NCI-H2081 (cell line): ENCODE measurements around the gene SRCIN1.

Source experiments
- DNase-seq, 2 experiments: peaks; one replicate each; lab custom pipeline; 2025; lab: John Stamatoyannopoulos, UW

The SRCIN1 gene

DNA sequence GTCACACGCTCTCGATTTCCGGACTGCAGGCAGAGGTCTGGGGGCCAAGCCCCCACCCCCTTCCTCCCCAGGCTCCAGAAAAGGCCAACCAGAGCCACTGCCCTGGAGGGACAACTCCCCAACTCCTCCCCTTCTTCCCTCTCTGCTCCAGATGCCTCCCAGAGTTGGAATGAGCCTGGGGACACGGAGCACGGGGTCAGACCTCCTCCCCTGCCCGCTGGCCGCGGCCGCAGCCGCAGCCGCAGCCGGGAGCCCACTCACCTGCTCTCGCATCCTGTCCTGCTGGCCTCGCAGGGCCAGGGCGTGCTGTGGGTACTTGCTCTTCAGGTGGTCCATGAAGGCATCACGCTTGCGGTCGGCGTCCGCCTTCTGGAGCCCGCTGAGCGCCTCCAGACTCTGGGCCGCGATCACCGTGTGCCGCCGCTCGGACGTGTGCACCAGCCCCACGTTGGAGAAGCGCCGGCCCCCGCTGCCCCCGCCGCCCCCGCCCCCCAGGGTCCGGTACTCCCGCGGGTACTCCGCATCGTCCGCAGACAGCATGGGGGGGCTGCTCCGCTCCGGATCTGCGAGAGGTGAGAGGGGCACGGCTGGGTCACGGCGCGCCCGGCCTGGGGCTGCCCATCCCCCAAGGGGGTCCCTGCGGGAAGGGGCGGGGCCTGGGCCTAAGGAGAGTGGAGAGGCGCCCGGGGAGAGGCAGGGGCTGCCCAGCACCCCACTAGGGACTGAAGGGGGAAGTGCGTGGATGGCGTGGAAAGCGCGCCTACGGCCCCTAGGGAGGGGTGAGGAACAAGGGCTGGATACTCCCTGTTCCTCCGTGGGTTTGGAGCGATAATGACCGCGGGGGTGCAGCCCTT is 27.3 kb downstream of the SRCIN1 start:
- no peak for DNase-seq

DNA sequence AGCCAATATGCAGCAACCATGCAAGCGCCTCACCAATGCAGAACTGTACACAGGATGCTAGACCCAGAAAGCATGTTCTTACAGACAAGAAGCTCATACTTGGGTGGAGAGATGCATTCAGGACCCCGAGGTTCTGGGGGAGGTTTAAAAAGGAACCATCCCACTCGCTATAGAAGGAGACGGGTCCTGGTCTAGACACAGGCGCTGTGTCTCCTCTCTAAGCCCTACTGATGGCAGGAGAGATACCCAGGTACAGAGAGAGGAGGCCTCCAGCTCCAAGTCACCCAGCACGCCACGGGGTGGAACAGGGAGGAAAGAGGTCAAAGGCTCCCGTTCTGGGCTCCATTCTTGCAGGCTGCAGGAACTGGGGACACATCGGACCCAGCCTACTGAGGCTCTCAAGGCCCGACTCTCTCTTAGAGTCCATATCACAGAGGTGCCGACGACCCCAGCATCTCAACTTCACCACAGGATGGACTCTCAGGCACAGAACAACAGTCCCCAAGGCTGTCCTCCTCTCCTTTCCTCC is 28.0 kb downstream of the SRCIN1 start:
- no peak for DNase-seq

DNA sequence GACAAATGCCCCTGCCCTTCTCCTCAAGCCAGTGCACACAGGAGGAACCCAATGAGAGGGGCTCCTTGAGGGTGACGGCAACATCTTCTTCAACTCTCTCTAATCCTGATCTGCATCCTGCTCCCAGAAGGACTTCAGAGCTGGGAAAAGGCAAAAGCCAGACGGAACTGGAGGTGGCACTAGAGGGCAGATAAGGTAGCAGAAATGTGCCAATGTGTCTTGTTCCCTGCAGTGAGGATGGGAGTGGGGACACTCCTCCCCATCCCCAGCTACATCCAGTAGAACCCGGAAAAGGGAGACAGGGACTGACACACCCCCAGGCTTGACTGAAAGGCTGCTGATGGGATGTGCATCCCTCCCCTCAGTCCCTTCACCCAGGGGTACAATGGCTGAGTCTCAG is 28.5 kb downstream of the SRCIN1 start:
- DNase-seq = no peak

DNA sequence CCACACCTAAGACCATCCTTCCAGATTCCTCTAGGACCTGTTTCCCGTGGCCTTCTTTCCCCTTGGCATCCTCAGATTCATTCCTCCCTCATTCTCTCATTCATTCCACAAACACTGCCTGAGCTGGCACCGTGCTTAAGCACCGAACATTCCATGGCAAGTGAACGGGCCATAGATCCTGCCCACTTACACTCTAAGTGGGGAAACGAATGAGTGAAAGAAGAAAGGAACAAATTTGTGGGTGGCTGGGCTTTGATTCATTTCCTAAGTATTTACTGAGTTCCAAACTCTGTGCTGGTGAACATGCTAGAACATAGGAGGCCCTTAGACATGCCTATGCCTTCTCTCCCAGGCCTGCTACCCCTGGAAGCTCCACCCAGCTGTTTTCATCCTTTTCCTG is 30.0 kb downstream of the SRCIN1 start:
- DNase-seq = no peak

DNA sequence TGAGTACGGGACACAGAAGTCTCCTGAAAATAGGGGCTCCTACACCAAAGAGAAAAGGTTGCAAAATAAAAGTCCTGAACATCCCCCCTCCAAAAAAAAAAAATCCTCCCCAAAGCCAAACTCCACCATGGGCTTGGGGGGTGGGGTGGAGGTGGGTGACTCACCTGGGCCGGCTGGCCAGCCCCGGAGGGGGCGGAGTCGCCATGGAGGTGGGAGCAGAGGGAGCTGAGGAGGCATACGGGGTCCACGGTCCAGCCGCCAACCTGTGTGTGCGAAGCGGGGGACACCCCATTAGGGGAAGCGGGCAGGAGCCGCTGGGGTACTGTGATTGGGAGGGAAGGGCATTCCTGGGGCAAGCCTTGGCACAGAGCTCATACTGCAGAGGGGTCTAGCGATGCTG is 31.0 kb downstream of the SRCIN1 start:
- no peak for DNase-seq

DNA sequence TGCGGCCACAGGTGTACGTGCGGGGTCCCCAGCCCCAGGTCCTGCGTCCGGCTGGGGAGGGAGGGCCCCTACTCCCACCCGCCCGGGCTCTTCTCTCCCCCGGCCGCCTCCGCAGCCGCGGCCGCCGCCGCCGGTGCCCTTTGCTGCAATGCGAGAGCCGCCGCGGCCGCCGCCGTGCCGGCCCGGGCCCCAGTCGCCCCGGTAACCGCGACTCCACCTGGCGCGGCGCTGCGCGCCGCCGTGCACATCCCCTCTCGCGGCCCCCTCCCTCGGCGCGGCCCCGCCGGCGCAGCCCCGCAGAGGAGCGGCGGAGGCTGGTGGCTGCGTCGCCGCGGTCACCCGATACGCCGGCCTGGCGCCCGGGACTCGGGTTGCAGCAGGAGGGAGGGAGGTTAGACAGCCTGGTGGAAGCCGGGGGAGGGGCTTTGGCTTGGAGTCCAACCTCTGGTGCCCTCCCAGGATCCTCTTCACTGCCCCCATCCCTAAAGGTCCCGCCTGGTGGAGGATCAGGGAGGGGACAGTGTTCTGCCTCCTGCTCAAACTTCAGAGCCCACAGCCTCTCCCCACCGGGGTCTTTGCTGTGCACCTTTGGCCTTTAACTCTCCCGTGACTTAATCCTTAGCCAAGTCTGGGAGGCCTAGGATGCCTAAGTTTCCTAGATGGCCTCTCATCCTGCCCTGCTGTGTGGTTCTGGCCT is 32.9 kb downstream of the SRCIN1 start:
- DNase-seq = peak; percentile 72 to 81

DNA sequence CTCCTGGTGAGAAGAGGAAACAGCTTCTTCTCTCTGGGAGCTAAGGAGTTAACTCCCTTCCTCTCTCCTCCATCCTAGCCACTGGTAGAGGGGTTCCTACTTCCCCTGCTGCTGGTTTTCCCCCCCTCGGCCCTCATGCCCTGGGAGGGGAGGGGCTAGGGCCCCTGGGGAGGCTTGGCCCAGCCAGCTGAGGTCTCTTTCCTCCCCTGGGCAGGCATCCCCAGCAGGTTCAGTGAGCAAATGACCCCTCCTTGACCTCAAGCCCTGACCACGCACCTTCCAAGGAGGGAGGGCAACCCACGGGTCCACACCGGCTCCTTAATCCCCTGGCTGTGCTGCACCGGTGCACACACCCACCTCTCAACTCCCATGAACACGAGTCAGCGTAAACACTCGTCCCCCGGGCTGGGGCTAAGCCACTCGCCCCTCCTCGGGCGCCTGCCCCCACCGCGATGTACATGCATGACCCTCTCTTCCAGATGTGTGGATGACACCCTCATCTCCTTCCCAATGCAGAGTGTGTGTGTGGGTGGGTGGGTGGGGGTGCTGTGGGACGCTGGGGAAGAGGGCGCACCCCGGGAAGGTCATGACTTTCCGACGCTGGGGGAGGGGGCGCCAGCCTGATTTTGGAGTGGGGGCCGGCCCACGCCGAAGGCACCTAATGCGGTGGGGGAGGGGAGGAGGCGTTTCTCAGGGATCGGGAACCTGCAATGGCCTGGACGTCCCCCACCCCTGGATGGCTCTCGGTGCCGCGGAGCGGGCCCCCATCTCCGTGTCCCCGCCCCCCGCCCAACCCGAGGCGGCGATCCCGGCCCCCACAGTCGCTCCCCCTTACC is 33.7 kb downstream of the SRCIN1 start:
- peak in 1 of 2 experiments; percentile 33 for DNase-seq

DNA sequence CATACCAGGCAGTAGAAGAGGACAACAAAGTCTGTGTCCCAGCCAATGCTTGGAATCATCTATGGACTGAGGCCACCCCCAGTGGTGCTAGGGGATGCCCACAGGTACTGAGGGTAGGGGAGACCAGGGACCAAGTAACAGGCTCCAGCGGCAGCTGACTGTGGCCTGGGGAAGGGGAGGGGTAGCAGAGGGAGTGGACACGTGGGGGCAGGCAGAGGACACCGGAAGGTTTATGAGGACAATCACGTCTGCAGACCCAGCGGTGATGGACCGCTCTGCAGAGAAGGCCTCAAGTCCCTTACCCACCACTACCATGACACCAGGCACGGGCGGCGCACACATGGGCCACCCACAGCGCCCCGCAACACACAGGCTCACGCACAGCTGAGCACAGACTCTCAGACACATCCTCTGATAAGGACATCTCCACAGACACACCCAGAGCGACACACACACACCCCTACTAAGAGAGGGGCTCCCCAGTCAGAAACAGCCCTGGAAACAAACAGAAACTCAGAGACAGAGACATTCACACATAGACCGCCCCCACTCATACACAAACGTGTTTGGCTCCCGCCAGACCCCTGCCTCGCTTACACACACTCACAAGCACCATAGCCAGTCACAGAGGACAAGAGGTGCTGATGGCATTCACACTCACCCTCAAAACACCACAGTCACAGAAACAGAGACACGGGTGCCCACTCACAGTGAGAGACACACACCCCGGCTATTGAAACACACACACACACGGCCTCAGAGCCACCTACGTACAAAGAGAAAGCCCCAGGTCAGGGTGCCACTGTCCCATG is 35.8 kb downstream of the SRCIN1 start:
- no peak for DNase-seq

DNA sequence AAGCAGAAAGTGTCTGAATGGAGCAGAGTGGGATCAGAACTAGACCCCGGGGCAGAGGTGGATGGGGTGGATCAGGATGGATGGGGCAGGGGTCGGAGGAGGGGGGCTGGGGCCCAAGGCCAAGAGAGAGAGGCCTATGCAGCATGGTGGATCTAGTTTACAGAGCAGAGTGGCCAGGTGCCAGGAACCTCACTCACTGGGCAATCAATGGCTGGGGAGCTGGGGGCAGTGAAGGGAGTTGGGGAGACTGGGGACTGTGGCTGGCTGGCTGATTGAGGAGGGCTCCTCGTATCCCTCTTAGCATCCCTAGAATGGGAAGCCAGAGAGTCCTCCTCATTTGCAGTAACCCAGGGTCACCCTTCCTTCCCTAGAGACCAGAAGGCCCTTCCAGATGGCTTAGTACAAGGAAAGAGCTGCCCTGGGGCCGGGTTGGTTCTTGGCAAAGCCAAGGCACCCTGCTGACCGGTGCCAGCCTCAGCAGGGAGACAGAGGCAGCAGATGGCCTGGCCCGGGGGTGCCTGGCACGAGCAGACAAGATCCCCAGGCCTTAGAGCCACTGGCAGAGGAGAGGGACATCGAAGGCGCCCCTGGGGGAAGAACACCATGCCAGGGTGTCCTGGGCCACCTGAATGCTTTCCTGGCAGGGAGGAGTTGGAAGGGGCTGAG is 36.8 kb downstream of the SRCIN1 start:
- peak; percentile 80 to 92 for DNase-seq

DNA sequence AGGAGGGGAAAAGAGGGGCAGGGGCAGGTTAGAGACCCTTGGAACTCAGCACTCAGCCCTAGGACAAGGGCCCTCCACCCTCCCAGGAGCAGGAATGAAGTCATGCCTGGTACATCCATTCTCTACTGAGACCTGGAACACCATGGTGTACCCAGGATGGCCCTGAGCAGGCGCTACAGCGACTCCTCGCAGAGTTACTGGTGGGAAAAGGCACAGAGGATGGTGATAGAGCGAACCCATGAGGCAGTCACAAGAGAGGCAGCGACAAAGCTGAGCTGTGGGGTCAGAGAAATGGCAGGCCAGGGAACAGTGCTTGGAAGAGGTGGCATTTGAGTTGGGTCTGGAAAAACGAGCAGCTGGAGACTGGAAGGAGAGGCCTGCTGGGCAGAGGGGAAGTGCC is 37.5 kb downstream of the SRCIN1 start:
- DNase-seq = peak; percentile 30 to 47

DNA sequence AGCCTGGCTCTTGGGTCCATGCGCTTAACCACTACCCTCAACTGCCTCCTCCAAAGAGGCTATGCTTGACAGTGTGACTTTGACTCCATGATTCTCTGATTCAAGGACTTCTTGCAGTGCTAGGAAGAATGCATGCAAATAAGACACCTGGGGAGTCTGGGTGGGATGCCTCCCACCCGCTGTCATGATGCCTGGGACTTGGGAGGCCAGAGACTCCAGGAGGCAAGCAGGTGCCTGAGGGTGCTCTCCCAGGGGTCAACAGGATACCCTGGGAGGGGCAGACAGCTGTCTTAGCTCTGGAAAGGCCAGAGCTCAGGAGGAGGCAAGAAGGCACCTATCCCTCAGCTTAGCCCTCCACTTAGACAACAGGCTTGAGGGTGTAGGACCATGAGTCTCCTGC is 38.4 kb downstream of the SRCIN1 start:
- no peak for DNase-seq

DNA sequence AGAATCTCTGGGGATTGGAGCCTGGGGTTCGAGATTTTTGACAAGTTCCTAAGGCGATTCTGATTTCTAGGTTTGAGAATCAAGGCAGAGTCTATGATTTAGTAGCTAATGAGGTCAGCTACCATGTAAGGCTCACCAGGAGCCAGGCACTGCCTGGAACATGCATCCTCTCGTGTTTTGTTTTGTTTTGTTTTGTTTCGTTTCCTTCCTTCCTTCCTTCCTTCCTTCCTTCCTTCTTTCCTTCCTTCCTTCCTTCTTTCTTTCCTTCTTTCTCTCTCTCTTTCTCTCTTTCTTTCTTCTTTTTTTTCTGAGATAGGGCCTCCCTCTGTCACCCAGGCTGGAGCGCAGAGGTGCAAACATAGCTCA is 39.1 kb downstream of the SRCIN1 start:
- no peak for DNase-seq

DNA sequence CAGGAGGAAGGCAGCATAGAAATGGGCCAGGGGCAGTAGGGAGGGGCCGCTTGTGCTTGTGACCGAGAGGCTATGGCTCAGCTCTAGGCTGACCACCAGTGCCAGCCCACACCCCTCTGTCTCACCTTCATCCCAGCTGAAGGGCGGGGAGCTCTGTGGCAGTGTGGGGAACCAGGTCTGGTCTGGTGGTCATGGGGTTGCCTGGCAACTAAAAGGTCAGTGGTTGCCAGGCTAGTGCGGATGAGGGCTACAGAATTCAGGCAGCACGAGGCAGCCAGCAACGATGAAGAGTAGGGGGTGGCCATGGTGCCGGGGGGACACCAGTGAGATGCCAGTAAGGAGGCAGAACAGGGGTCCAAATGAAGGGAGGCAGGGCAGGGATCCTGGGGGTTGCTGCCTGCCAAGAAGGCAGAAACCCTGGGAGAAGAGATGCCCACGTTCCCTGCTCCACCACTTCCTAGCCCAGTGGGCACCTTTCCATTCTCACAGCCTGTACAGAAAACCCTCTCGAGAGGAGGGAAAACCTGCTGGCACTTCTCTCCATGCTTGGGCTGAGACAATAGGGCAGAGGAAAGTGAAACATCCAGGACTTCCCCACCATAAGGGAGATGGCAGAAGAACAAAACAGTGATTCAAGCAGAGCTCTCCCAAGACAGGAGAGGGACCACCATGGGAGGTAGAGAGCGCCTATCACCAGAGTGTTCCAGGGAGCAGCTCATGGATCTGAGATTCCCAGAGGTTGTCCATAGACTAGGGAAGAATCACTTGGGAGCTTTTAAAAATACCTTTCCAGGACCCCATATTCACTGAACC is 39.7 kb downstream of the SRCIN1 start:
- no peak for DNase-seq

DNA sequence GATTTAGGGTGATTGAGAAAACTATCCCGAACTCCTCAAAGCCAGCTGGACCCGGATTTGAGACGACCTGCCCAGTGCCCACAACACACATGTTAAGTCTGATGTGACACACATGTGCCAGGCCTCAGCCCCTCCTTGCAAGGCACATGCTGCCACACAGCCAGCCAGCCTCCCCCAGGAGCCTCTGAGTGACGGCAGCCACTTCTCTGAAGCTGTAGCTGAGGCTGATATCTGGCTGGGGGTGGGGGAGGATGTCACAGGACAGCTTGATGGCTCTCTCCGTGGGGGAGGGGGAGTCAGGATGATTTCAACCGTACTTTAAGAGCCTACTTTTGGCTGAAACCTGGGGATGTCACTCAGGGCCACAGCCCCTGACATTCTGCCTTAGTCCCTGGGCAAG is 40.9 kb downstream of the SRCIN1 start:
- no peak for DNase-seq

DNA sequence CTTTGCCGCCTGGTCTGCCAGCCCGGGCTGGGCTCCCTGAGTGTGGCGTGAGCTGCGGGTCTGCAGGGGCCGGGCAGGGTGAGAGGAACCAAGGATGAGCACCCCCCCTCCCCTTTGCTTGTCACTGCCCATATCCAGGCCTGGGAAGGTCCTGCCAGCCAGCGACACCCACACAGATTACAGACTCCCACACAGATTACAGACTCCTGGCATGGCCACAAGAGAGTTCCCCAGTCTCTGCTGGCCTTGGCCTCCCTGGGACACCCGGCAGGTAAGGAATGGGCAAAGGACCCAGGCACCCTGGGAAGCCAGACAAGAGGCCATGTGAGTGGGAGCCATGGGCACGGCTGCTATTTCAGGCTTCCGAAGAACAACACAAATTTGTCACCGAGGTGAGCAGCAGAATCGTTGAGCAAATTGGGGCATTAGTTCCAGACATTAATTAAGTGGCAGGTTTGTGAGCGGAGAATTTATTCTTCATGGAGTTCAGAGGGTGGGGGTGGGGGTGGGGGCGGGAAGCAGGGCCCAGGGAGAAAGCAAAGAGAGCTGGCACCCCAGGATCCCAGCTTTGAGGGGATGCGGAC is 41.4 kb downstream of the SRCIN1 start:
- peak in 1 of 2 experiments; percentile 27 for DNase-seq

DNA sequence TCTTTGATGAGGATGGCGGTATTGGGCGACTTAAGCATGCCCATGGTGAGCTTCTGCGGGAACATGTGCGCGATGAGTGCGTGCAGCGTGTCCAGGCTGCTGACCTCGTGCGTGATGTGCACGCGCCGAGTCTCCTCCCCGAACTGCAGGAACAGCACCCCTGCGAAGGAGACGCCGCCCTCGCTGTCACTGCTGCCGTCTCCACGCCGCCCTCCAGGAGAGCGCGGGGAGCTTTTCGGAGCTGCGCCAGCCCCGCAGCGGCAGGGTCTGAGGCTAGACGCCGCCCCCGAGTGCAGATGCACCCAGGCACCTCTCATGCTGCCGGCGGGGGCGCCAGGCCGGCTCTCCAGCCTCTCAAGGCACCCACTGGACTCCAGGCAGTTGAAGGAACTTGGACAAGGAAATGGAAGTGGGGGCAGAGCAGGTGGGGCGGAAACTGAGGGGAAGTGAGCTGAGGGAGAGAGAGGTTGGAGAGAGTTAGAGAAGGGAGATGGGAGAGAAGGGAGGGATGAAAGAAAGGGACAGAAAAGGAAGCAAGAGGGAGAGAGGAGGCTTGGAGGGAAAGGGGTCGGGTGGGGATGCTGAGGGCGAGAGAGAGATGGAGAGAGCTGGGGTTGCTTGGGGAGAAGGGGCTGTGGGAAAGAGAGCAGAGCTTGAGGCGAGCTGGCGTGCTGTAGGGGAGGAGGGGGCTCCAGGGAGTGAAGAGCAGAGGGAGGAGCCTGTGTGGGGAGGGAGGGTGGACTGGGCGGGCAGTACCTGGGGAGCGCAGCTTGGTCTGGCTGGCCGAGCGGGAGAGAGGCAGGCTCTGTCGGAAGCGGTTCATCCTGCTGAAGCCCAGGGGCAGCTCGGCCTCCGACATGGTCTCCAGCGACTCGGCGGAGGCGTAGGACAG is 42.1 kb downstream of the SRCIN1 start:
- no peak for DNase-seq

DNA sequence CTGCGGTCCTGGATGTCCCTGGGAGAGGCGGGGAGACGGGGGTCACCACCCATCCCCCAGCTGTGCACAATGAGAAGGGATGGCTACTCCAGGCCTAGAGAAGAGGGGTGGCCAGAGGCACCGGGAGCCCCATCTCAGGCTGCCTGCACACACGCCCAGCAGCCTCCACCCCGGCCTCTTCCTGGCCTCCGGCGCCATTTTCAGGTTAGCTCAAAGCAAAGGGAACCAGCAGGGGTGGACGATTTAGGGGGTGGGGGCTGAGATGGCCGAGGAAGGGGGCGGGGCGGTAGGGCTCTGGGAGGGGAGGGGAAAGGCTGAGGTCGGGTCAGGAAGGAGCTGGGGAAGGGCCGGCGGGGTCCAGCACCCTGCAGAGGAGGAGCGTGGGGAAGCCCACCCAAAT is 42.8 kb downstream of the SRCIN1 start:
- DNase-seq = no peak

DNA sequence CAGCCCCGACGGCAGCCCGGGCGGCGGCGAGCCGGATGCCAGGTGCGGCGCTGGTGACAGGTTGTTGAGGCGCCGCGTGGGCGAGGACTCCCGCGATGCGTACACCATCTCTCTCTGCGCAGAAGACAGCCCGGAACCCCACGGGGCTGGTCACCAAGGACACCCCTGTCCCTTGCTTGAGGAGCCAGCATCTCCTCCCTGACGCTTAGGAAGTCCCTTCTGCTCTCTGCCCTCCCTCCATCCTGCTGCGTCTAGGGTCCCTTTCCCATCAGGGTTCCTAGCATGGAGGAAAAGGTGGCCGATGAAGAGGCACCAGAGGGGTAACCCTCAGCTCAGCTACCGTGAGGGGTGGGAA is 43.6 kb downstream of the SRCIN1 start:
- DNase-seq = no peak
